DMS114 treated with DMSO at 0.1 percent for 48 hours (cell line): ENCODE data around the gene SIRT5.

Source experiments
- DNase-seq: peaks from one replicate; lab custom pipeline; 2025; ENCODE audit not compliant: unreplicated experiment; lab: John Stamatoyannopoulos, UW

The SIRT5 gene

GRCh38 chr6:13550656-13551055, 23.7 kb upstream of the SIRT5 start:
- no peak for DNase-seq

DNA sequence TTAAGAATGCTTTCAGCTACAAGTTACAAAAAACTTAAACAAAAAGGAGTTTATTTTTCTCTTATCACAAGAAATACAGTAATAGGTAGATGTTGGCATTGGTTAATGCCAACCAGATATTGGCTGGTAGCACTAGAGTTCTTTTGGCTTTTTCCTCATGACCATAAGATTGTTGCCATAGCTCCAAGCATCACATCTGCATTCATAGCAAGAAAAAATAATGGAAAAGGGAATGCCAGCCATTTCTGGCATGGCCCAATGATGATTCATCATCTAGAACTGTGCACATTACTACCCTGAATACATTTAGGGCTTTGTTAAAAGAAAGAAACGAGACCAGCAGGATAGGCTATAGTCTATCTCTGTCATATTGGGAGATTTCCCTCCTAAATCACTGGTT, 20.8 kb upstream of the SIRT5 start:
- DNase-seq: no peak

DNA sequence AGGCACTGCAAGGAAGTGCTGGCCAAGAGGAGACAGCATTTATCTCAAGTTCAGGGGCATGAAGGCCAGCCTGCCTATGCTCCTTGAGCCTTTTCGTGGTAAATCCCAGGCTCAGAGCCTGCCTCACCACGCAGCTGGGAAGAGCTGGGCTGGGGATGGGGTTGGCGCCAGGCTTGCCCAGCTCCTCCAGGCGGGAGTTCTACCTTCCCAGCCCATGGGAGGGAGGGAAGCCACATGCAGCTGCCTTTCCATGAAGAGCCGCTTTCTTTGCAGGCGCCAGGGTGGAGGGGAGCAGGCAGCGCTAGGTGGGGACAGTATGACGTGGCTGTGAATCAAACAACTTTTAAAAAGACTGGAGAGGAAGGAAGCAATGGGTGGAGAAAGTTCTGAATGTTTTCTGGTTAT, 19.5 kb upstream of the SIRT5 start:
- no peak for DNase-seq

DNA sequence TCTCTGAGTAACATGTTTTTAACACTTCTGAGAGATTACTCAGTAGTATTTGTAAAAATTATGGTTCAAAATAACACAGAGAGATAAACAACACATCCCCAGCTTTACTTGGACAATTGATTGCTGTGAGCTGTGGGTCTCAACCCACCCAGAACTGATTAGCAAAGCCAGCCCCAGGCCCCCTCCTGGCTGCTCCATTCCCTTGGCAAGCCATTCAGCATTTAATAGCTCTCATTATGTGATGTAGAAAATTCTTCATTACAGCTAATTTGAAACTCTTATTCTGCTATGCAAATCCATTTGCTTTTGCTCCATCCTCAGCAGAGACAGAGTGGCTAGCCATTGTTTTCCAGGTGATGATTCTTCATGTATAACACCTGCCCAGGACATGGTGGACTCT, 16.6 kb upstream of the SIRT5 start:
- no peak for DNase-seq

DNA sequence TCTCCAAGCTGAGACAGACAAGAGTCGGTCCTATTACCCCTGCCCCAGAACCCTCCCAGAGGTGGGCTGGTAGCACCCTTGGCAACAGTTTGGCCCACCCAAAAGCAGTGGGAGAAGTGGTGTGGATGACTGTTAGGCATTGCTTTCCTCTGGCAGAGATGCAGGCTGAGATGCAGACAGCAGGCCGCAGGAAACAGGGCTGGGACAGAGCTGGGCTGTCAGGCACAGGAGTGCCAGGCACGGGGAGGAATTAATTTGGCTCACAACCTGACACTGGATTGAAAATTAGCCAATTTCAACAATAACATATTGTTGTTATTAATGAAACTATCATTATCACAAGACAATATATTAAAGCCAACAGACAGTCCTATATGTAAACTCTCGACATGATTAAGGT, 15.7 kb upstream of the SIRT5 start:
- DNase-seq: no peak

GRCh38 chr6:13559251-13559650, 15.2 kb upstream of the SIRT5 start:
- no peak for DNase-seq

GRCh38 chr6:13559968-13560650, 14.3 kb upstream of the SIRT5 start:
- DNase-seq: no peak

DNA sequence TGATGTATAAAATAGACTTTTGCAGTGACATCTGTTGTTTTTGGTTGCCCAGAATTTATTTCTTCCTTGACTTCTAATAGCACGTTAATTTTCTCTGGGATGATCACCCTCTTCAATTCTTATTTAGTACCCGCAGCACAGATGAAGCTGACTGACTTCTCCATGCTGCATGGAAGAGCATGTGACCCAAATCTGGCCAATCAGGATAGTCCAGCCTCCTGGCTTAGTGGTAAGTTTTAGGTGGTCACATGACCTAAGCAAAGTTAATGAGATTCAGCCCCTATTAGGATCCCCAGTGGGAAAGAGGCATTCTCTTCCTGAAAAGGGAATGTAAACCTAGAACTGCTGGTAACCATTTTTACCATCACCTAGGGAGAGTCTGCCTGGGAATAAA, 13.8 kb upstream of the SIRT5 start:
- DNase-seq: no peak

DNA sequence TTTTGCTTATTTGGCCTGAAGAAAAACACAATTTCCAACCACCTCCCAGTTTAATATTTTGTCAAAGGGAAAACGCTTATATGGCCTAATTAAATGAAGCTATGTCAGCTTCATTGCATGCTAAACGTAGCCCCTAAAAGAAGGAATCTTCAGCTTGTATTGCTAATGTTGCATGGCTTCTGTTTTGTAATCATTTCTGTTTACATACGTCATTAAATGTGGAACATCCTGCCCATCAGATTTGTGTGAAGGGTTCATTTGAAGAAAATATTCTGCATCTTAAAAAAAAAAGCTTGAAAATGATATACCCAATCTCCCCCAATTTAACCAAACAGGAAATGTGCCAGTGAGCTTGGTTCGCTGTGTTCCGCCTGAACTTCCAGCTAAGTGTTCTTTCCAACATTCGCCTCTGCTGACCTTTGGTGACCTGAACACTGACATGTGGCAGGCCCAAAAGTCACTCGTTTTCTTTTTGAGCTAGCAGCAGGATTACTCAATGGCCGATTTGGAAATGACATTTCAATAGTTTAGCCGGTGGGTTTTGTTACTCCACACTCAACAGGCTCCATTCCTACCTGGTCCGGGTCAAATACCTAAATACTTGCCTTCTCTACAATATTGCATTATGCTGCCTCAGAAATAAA, 12.7 kb upstream of the SIRT5 start:
- DNase-seq: no peak

DNA sequence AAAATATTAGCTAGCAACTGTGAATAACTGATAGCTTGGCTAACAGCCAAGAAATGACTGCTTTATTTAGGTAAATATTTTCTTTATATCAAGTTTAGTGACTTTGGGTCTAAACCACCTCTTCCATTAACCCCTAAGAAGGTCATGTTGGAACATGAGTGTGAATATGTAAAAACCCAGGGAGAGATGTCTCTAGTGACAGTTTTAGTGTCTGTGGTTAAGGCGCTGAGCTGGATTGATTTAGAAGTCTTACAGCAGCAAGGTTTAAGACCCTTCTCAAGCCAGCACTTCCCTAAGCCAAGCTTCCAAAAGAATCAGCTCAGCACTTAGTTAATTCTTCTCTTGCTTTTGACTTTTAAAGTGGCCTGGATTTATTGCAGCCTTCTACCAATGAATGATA, 11.4 kb upstream of the SIRT5 start:
- DNase-seq: no peak

GRCh38 chr6:13565921-13566320, 8.5 kb upstream of the SIRT5 start:
- no peak for DNase-seq

GRCh38 chr6:13566500-13566899, 7.9 kb upstream of the SIRT5 start:
- no peak for DNase-seq

DNA sequence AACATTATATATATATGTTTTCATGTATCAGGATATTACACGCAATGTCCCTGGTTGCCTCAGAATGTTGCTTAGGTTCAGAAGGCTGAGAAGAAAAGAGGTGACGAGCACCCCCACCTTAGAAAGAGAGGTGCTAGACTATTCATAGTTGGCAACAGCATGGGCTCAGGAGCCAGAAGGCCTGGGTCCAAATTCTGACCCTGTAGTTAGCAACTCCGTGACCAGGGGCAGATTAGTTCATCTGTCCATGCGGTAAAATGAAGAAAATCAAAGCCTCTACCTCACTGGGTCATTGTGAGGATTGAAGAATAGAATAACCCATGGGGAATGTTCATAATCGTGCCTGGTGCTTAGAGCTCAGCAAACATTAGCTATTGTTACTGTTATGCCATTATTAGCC, 5.4 kb upstream of the SIRT5 start:
- DNase-seq: no peak

- no peak for DNase-seq
These were observed 2.2 kb upstream of the SIRT5 start for GRCh38 chr6:13572240-13572639.

- DNase-seq: no peak
These were observed 1.3 kb upstream of the SIRT5 start for GRCh38 chr6:13572951-13573654.

GRCh38 chr6:13573669-13574110, 711 bp upstream of the SIRT5 start:
- DNase-seq: peak; percentile 56

GRCh38 chr6:13574149-13574570, 241 bp upstream of the SIRT5 start:
- peak; percentile 92 for DNase-seq

DNA sequence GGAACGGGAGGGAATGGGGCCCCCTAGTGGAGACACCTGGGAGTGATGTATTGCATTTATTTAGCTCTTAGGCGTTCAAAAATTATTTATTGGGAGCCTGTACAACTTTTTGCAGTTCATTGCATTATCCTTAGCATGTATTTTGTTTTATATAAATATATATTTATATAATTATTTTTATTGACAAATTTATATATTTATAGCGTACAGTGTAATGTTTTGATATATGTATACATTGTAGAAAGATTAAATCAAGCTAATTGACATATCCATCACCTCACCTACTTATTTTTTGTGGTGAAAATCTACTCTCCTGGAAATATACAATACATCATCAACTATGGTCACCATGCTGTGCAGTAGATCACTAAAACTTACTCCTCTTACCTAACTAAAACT, 975 bp downstream of the SIRT5 start:
- no peak for DNase-seq

GRCh38 chr6:13576017-13576416, 1.6 kb downstream of the SIRT5 start:
- DNase-seq: no peak

DNA sequence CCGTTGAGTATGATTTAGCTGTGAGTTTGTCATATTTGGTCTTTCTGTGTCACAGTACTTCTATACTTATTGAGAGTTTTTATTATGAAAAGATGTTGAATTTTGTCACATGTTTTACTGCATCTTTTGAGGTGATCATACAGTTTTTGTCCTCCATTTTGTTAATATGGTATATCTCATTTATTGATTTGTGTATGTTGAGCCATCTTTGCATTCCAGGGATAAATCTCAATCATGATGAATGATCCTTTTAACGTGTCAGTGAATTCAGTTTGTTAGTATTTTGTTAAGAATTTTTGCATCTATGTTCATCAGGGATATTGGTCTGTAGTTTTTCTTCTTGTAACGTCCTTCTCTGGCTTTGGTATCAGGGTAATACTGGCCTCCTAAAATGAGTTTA, 3.5 kb downstream of the SIRT5 start:
- no peak for DNase-seq

- no peak for DNase-seq
These were observed 5.5 kb downstream of the SIRT5 start for GRCh38 chr6:13579911-13580310.

DNA sequence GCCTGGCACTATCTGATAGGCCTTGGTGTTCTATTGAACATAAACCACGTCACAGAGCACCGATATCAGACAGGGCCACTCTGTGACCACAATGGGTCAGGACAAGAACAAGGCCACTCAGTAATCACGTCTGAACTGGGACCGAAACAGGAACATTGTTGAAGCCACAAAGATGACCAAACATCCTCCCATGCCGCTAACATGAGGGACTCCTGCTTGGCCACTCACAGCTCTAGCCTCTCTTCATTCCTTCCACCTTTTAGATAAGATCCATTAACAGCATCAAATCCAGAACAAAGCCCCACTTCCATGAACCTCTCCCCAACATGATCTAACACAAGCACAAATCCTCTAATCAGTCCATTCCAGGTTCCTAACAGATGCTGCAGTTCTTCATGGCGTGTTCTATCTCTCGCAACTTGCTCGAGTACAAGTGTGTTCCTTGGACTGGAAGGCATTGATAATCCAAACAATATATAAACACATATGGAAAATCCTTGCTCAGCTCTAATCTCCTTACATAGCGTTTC, 7.4 kb downstream of the SIRT5 start:
- no peak for DNase-seq
